GM13977 (cell line): ENCODE data around the gene F7.

Experiments
- DNase-seq: peaks from one replicate; pipeline ENCODE4 v3.0.0; 2012; ENCODE audit warnings: low spot score
- CTCF ChIP-seq: IDR thresholded peaks from 2 replicates; pipeline ENCODE4 v1.5.1; 2012; ENCODE audit warnings: mild to moderate bottlenecking, control low read depth; ENCODE audit not compliant: insufficient read depth; ENCODE audit errors: extremely low read depth, missing control alignments
- in situ Hi-C: fragments of 300-500 bp; cut with MboI; formaldehyde crosslinking; loops from one replicate; pipeline ENCODE4 v1.12.0; 2022; ENCODE audit warnings: low sequenced_read_pairs, low pct_unique_long_range_greater_than_20kb, mixed read lengths, inconsistent platforms; ENCODE audit not compliant: unreplicated experiment

F7 gene

DNA sequence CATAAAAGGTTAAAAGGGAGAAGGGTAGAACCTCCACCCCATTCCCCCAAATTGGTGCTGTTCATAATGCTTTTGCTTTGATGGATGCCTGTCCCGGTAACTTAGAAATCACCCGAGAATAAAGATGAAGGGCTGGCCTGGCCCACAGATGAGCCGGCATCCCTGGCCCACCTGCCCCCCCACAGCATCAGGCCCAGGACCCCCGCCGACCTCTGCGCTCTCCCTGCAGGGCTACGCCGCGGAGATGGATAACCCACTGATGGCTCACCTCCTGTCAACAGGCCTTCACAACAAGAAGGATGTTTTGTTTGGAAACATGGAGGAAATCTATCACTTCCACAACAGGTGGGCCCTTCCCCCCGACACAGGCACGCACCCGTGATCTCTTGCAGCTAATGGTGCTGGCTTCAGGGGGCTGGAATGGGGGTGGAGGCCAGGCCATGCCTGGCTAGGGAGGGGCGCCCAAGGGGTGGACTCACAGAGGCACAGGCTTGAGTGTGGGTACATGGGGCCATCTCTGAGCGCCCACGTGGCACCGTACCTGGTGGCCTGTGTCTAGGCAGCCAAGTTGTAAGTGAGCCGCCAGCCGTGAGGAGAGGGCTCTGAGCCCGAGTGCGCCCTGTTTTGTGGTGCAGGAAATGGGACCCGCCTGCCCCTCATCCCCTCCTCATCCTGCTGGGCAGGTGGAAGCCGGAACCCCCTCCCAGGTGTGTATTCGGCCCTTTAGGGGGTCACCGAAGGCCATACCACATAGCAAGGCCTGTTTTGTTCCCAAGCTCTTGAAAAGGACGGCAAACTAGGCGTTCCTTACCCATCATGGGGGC lies 23.2 kb upstream of the F7 start:
- TF ChIP-seq CTCF = no peak
- in situ Hi-C loops = no loop called here
- DNase-seq = no peak

DNA sequence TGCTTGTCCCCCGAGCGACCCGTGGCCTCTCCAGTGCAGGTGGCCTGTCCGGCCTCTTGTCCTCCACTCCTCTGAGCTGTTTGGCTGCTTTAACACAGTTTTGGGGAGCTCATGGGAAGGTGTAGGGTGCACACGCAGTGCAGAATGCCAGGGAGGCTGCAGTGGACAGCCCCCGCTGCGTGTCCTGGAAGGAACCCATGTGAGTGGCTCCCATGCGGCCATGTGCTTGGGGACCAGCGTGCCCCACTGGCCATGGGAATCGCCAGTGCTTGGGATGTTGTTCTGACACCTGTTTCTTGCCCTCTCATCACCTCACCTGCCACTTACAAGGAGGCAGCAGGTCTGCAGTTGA lies 22.6 kb upstream of the F7 start:
- in situ Hi-C loops = no loop called here
- no peak for DNase-seq
- no peak for TF ChIP-seq CTCF

DNA sequence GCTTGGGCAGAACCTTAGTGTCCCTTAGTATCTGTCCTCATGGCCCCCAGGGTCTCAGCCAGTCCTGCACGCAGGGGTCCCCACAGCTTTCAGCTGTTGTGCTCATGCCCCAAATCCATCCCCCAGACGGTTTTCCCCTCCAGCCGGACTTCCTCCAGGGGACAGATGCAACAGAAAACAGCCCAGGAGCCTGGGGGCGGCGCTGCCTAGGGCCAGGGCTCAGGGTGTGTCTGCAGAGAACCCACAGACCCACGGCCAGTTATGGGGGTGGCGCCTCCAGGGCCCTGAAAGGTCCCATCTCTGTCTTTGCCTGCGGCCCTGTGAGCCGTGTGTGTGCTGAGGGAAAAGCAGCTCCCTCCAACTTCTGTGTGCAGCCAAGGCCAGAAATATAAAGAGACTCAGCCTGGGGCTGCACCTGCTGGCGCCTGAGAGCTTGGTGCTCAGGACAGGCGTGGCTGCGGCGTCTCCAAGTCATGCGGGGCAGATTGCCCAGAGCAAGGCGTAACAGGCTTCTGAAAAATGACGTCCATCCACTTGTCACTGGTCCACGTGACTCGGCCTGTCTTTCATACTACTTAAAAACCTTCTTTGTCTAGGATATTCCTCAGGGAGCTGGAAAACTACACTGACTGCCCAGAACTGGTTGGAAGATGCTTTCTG lies 22.1 kb upstream of the F7 start:
- in situ Hi-C loops = no loop called here
- DNase-seq = no peak

GRCh38 chr13:113084094-113084942 lies 21.3 kb upstream of the F7 start:
- no peak for TF ChIP-seq CTCF
- DNase-seq = no peak
- in situ Hi-C loops = no loop called here

More for the DNA sequence above, 22.1 kb upstream of the F7 start:
- TF ChIP-seq CTCF = no peak

GRCh38 chr13:113084943-113085540 lies 20.5 kb upstream of the F7 start:
- no peak for DNase-seq
- in situ Hi-C loops = no loop called here
- no peak for TF ChIP-seq CTCF

- TF ChIP-seq CTCF = no peak
- DNase-seq = no peak
- in situ Hi-C loops = no loop called here
These were observed 19.4 kb upstream of the F7 start for GRCh38 chr13:113086031-113086750.
